Motor neuron (in vitro differentiated cells): ENCODE results near the gene FARP1. TPM values are rescaled to one million over a fixed set of nuclear protein-coding genes. Genes with fewer than 3 reads are reported as not detected.

Experiments
- ATAC-seq, 8 experiments: fragments of 200-7000 bp; cut with Tn5 transposase; replicated peaks in 6 of 8; 2 replicates each; pipeline ENCODE4 v1.8.0; 2021; ENCODE audit warnings: mild to moderate bottlenecking in 8 of 8, moderate library complexity in 8 of 8
- H3K27ac ChIP-seq, 2 donors: fragments of 250-450 bp; sonication (Bioruptor Pico); 2 replicates each; pipeline ENCODE4 v1.9.0; 2021; ENCODE audit warnings: antibody characterized with exemption in 2 of 2, mild to moderate bottlenecking in 2 of 2, moderate library complexity in 1 of 2
- H3K4me1 ChIP-seq, 2 donors: fragments of 250-450 bp; sonication (Bioruptor Pico); replicated peaks in 1 of 2; 2 replicates each; pipeline ENCODE4 v1.6.1; 2021; ENCODE audit warnings: antibody characterized with exemption in 2 of 2, mild to moderate bottlenecking in 2 of 2, moderate library complexity in 1 of 2
- H3K4me3 ChIP-seq, 5 donors: fragments of 250-450 bp; sonication (Bioruptor Pico); 2 replicates each; pipeline ENCODE4 v1.9.0; 2021; ENCODE audit warnings: antibody characterized with exemption in 5 of 5, mild to moderate bottlenecking in 5 of 5, moderate library complexity in 4 of 5
- WGBS, 10 experiments: fragments of 450-650 bp; shearing (Covaris generic); methylation state at CpG; one replicate each; pipeline ENCODE4 v1.0.0; 2022; 5-methylcytosine and 5-hydroxymethylcytosine counted together
- in situ Hi-C, 9 experiments: fragments of 400-800 bp; cut with MboI; loops; one replicate each; pipeline ENCODE4 v1.15.0; 2021; ENCODE audit warnings: low sequenced_read_pairs in 9 of 9, low pct_unique_long_range_greater_than_20kb in 2 of 9; ENCODE audit not compliant: unreplicated experiment in 9 of 9
- total RNA-seq, 8 experiments: library from RNA; unstranded; fragments of 300-600 nt; gene quantifications; 2 replicates each; pipeline versions ENCODE4 v1.2.3 to v1.2.4, GENCODE V29; 2022

Gene FARP1
- total RNA-seq, 8 experiments from 2014 or later: 6.5 to 349 (median 25.6) TPM

DNA sequence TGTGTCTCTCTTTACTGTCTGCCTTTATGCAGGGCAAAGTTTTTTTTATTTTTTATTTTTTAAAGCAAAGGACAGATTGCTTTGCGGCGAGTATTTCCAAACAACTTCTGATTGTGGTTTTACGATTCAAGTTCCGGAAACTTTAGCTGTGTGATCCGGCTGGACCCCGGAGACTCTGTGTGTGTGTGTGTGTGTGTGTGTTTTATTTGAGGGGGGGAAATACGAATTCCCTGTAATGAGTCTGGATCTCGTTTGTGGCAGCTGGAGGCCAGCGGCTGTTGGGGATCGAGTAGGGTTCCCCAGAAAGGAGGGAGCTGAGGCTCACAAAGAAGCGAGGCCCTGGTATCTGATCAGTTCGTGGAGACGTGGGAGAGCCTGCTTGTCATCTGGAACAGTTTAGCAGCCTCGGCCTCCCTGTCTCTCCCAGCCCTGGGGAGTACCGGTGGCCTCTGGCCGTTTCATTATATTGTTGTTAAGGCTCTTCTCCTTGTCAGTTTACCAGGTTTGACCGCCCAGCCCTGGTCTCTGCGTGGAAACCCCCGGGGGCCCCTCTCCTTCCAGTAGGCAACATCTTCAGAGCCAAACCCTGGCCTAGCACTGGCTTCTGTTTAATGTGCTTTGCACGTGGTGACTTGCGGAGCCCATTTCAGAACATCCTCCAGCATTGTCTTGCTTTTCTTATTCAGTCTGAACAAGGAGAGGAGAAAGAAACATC is 1.3 kb downstream of the FARP1 start:
- in situ Hi-C loops: loop anchor here in 2 of 9 experiments (25.0 kb wide), 2 partner anchors 93 to 268 kb away; no protein-coding TSS in a partner anchor
- ATAC-seq: peak in 2 of 8 experiments; percentile 3 to 8
- WGBS, 10 experiments: 0 to 9% (median 2%) methylated on average over 1 to 12 of the region's 21 CpGs; no CpG with 5 or more reads in 2 of the 10 experiments

DNA sequence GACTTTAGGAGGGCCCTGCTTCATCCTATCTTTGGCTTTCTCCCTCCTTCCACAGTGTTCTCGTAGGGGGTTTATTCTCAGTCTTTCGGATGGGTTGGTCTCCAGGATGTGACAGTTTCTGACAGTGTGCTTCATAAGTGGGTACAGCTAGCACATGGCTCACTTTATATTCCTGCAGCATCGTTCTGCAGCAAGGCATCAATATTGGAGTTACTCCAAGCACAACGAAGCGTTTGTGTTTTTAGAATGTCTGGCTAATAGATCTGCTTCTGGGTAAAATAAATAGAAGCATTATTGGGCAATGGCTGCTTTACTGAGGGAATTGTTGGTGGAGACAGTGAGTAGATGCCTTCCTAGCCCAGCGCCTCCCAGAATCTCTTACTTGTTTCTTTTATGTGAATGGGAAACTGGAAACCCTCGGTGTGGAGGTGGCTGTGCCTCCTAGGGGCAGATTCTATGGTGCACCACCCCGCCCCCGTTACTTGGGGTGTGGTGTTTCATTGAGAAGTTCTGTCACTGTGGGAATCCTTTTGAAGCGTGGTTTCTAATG is 2.0 kb downstream of the FARP1 start:
- H3K4me1 ChIP-seq: peaks cover 14 to 22% of the 10 kb centered on the region in 2 donors
- peak overlapping the region; percentile 60 to 98 (median 88) for H3K4me3 ChIP-seq
- in situ Hi-C loops: loop anchor here in 2 of 9 experiments (25.0 kb wide), 2 partner anchors 92 to 267 kb away; no protein-coding TSS in a partner anchor
- H3K27ac ChIP-seq: no peak overlapping the region
- ATAC-seq: no peak
- WGBS, 10 experiments: 9 to 31% (median 20%) methylated on average over 2 to 10 of the region's 10 CpGs; no CpG with 5 or more reads in 3 of the 10 experiments

More for the DNA sequence above, 1.3 kb downstream of the FARP1 start:
- H3K4me1 ChIP-seq: peaks cover 14 to 22% of the 10 kb centered on the region in 2 donors
- H3K27ac ChIP-seq: no peak overlapping the region
- H3K4me3 ChIP-seq: peak overlapping the region; percentile 60 to 98 (median 88)

GRCh38 chr13:98147521-98147920 is 4.6 kb downstream of the FARP1 start:
- no peak overlapping the region for H3K27ac ChIP-seq
- H3K4me3 ChIP-seq: no peak overlapping the region
- H3K4me1 ChIP-seq: peaks cover 12 to 20% of the 10 kb centered on the region in 2 donors
- in situ Hi-C loops: loop anchor here in 2 of 9 experiments (25.0 kb wide), 2 partner anchors 90 to 265 kb away; no protein-coding TSS in a partner anchor
- WGBS, 10 experiments: 38 to 76% (median 58%) methylated on average over 2 to 5 of the region's 5 CpGs; no CpG with 5 or more reads in 2 of the 10 experiments
- ATAC-seq: no peak

GRCh38 chr13:98150832-98151479 is 8.1 kb downstream of the FARP1 start:
- in situ Hi-C loops: no loop called here
- H3K4me1 ChIP-seq: peaks cover 0 to 11% of the 10 kb centered on the region in 2 donors
- no peak overlapping the region for H3K4me3 ChIP-seq
- ATAC-seq: no peak
- 78 to 100% (median 97%) methylated on average over 4 to 8 of the region's 8 CpGs; no CpG with 5 or more reads in 1 of the 10 experiments for WGBS, 10 experiments
- no peak overlapping the region for H3K27ac ChIP-seq

- WGBS, 10 experiments: 67 to 100% (median 80%) methylated on average over 1 to 4 of the region's 5 CpGs; no CpG with 5 or more reads in 2 of the 10 experiments
- ATAC-seq: peak in 1 of 8 experiments; percentile 58
- in situ Hi-C loops: no loop called here
These were observed 12.7 kb downstream of the FARP1 start for GRCh38 chr13:98155475-98156109.

DNA sequence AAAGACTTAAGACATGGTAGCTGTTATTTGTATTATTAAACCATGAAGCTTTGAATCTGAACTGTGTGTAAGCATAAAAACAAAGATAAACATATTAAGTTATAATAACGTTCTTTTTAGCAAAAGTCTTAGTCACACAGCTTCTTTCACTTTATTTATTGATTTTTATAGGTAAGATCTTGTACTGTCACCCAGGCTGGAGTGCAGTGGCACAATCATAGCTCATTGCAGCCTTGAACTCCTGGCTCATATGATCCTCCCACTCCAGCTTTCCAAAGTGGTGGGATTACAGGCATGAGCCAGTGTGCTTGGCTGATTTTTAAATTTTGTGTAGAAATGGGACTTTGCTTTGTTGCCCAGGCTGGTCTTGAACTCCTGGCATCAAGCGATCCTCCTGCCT is 13.4 kb downstream of the FARP1 start:
- 44 to 100% (median 73%) methylated on average over 1 to 2 of the region's 2 CpGs; no CpG with 5 or more reads in 1 of the 10 experiments for WGBS, 10 experiments
- Histone ChIP-seq H3K4me3 (no peak overlapping the region), H3K4me1 (no peaks in the 10 kb centered on the region), H3K27ac (no peak overlapping the region)
- in situ Hi-C loops: no loop called here
- ATAC-seq: no peak

More at GRCh38 chr13:98155475-98156109, 12.7 kb downstream of the FARP1 start:
- Histone ChIP-seq H3K4me3 (no peak overlapping the region), H3K27ac (no peak overlapping the region), H3K4me1 (no peaks in the 10 kb centered on the region)

DNA sequence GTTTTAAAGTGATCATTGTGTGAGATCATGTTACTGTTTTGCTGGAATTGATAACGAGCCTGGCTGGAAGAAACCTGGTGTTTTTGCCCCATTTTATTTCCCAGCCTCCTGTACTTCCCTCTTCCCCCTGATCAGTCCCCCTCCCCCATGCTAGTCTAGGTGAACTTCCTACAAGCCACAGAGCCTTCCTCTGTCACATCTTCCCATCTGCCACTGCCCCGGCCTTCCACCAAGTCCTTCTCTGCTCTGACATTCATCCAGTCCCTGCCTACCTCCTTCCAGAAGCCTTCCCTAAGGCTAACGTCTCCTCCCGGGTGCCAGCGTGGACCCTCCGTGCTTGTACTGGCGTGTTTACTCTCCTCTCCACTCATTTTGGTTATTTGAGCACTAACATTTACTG is 14.3 kb downstream of the FARP1 start:
- no peak overlapping the region for H3K27ac ChIP-seq
- no peak overlapping the region for H3K4me3 ChIP-seq
- in situ Hi-C loops: no loop called here
- H3K4me1 ChIP-seq: no peaks in the 10 kb centered on the region
- ATAC-seq: no peak
- WGBS, 10 experiments: 80 to 100% (median 93%) methylated on average over 1 to 5 of the region's 7 CpGs; no CpG with 5 or more reads in 2 of the 10 experiments

DNA sequence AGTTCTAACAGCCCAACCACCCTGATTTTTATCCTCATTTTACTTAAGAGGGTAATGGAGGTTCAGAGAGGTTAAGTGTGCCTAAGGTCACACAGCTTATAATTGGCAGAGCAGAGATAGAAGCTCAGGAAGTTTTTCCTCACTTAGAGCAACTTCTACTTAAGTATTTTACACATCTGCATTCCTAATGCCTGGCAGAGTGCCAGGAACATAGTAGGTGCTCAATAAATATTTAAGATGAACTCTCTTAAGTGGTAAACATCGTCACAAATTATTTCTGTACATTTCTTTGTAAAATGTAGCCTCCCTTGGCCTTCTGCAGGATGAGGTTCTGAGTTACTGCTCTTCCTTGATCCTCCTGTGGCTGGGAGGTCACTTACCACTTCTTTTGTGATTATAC is 14.7 kb downstream of the FARP1 start:
- no peak overlapping the region for H3K27ac ChIP-seq
- H3K4me1 ChIP-seq: no peaks in the 10 kb centered on the region
- no peak overlapping the region for H3K4me3 ChIP-seq
- WGBS, 10 experiments: 20 to 100% (median 90%) methylated on average over 1 of the region's 1 CpG; no CpG with 5 or more reads in 3 of the 10 experiments
- in situ Hi-C loops: no loop called here
- ATAC-seq: no peak

- in situ Hi-C loops: no loop called here
- Histone ChIP-seq H3K27ac (no peak overlapping the region), H3K4me1 (no peaks in the 10 kb centered on the region), H3K4me3 (no peak overlapping the region)
- ATAC-seq: peak in 1 of 8 experiments; percentile 47
- 0 to 100% (median 84%) methylated on average over 1 to 5 of the region's 5 CpGs; no CpG with 5 or more reads in 2 of the 10 experiments for WGBS, 10 experiments
These were observed 15.4 kb downstream of the FARP1 start for GRCh38 chr13:98158172-98158899.

DNA sequence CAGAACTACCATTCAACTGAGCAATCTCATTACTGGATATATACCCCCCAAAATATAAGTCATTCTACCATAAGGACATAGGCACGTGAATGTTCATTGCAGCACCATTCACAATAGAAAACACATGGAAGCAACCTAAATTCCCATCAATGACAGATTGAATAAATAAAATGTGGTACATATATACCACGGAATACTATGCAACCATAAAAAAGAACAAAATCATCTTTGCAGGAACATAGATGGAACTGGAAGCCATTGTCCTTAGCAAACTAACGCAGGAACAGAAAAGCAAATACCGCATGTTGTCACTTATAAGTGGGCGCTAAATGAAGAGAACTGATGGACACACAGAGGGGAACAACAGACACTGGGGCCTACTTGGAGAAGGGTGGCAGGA is 20.0 kb downstream of the FARP1 start:
- in situ Hi-C loops: no loop called here
- ATAC-seq: no peak
- WGBS, 10 experiments: 80 to 100% (median 93%) methylated on average over 2 to 5 of the region's 5 CpGs; no CpG with 5 or more reads in 1 of the 10 experiments
- H3K27ac ChIP-seq: no peak overlapping the region
- H3K4me3 ChIP-seq: no peak overlapping the region
- no peaks in the 10 kb centered on the region for H3K4me1 ChIP-seq

GRCh38 chr13:98169331-98169730 is 26.4 kb downstream of the FARP1 start:
- Histone ChIP-seq H3K4me1 (peaks cover 25 to 29% of the 10 kb centered on the region in 2 donors), H3K4me3 (no peak overlapping the region), H3K27ac (no peak overlapping the region)
- in situ Hi-C loops: no loop called here
- ATAC-seq: no peak
- 67 to 100% (median 96%) methylated on average over 1 to 3 of the region's 3 CpGs for WGBS, 10 experiments
